NCI-H526 (cell line): ENCODE measurements around the gene CEBPB.
"Not testable (repeated sequence)": the region's sequence is repeated elsewhere in the genome, so short reads cannot be mapped to it uniquely, and the experiment has no call there.

Experiments
- DNase-seq, 2 experiments: peaks; one replicate each; lab custom pipeline; 2025; lab: John Stamatoyannopoulos, UW

Gene CEBPB

GRCh38 chr20:50190251-50191064 is at the start of gene CEBPB:
Gene CEBPB, plus strand, starts transcription at chr20:50190830. Its CDS starts 204 bp downstream, at chr20:50191034.
- DNase-seq, result peak; percentile 45 to 92

GRCh38 chr20:50141018-50141675 is 49.5 kb upstream of the CEBPB start:
- no peak for DNase-seq

GRCh38 chr20:50141811-50142561 is 48.6 kb upstream of the CEBPB start:
- no peak for DNase-seq

GRCh38 chr20:50142812-50143211 is 47.8 kb upstream of the CEBPB start:
- DNase-seq, result peak; percentile 64 to 92

GRCh38 chr20:50144362-50144761 is 46.3 kb upstream of the CEBPB start:
- no peak for DNase-seq

- no peak for DNase-seq
Observed at GRCh38 chr20:50145566-50145965, 45.1 kb upstream of the CEBPB start.

- no peak for DNase-seq
Observed at GRCh38 chr20:50146214-50146613, 44.4 kb upstream of the CEBPB start.

GRCh38 chr20:50146732-50147662 is 43.6 kb upstream of the CEBPB start:
- no peak for DNase-seq

- no peak for DNase-seq
Observed at GRCh38 chr20:50149481-50150254, 41.0 kb upstream of the CEBPB start.

GRCh38 chr20:50151034-50151743 is 39.4 kb upstream of the CEBPB start:
- DNase-seq, result peak in 1 of 2 experiments; percentile 61

- DNase-seq, result peak; percentile 39 to 75
Observed at GRCh38 chr20:50152394-50153152, 38.1 kb upstream of the CEBPB start.

GRCh38 chr20:50153153-50153499 is 37.5 kb upstream of the CEBPB start:
- DNase-seq, result peak in 1 of 2 experiments; percentile 68

GRCh38 chr20:50153500-50154377 is 36.9 kb upstream of the CEBPB start, which contains the start of gene PEDS1:
Gene PEDS1, minus strand, starts transcription at chr20:50153723. Its CDS starts 86 bp downstream, at chr20:50153637.
- DNase-seq, result peak; percentile 65 to 98

- DNase-seq, result not testable (repeated sequence)
Observed at GRCh38 chr20:50161494-50161893, 29.1 kb upstream of the CEBPB start.

GRCh38 chr20:50163570-50164317 is 26.9 kb upstream of the CEBPB start:
- no peak for DNase-seq

GRCh38 chr20:50165684-50166554 is 24.7 kb upstream of the CEBPB start:
- peak; percentile 96 to 97 for DNase-seq
